NCI-H226 (cell line): ENCODE results near the gene OBP2B.
"Not testable (repeated sequence)": the region's sequence is repeated elsewhere in the genome, so short reads cannot be mapped to it uniquely, and the experiment has no call there.

ENCODE experiments used
- DNase-seq: peaks from one replicate; pipeline ENCODE4 v3.0.0-alpha.2; 2015

OBP2B gene

DNA sequence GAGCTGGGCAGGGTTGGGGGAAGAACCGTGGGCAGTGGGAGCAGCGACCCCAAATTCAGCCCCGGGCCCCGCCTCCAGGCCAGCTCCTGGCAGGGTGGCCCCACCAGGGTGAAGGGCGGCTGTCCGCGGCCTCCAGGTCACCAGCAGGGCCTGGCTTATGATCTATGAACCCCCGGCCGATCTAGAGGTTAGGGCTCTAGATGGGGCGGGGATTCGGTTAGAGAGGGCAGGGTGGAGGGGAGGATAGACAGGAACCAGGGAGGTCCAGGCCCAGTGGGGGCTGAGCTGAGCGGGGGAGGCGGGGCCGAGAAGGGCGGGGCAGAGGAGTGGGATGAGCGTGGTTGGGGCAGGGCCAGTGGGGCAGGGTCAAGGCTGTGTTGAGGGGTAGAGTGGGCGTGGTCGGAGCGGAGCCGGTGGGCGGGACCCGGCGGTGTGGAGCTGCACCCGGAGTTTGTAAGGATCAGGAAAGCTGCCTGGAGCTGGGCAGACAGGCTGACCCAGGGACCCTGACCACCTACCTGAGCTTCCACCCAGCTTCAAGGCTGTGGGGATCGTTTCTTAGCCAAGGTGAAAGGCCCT lies 29.3 kb upstream of the OBP2B start:
- DNase-seq = peak; percentile 82

DNA sequence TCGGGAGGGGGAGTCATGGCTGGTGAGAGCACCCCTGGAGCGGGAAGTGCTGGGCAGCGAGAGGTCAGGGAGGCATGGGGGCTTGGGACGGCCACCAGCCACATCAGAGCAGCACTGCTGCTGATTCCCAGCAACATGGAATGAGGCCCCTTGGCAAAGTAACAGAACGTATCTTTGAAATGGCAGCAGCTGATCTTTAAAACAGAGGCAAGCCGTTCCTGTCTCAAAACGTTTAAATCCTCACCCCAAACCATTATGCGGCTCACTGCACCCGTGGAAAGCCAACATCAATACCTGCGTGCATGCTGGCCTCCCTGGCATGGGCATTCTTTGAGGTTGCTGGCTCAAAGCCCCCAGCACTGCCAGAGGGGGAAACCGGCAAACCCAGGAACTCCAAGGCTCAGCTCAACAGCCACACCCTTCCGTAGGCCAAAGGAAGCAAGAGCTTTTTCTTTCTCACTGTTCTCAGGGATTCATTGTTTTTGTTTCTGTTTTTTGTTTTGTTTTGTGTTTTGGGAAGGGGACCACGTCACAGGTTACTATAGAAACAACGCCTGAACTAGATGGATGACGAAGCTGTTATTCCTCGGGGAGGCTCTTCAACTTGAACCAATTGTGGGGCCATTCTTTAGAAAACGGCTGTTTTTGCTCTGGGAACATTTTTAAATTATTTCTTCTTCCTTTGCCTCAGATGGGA lies 28.1 kb upstream of the OBP2B start:
- no peak for DNase-seq

DNA sequence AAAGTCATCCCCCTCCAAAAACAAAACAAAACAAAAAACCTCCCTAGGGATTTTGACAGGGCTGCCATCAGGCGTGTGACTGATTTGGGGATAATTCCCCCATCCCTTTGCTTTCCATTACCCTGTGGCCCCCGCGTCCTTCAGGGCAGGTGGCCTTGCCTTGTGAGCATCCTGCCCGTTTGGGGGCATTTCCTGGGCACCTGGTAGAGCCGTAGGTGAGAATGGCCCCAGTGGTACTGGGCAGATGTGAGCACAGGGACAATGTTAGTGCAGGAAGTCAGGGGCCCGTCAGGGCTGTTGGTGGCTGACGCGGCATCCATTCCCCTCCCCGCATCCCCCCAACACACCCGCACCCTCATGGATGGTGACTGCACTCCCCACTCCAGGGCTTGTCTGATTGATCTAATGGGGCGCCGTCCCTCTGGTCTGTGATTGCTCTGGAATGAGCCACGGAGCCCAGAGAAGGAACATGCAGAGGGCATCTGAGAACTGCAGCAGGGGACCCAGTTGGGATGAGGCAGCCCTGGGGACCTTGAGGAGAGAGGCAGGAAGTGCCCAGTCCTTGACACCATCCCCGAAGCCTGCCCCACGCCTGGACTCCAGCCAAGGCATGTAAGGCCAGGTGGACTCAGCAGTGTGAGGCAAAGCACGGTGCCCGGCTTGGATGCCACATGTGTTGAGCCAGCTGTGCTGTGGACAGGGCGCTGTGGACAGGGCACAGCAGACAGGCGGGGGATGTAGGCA lies 27.4 kb upstream of the OBP2B start:
- DNase-seq = not testable (repeated sequence)

DNA sequence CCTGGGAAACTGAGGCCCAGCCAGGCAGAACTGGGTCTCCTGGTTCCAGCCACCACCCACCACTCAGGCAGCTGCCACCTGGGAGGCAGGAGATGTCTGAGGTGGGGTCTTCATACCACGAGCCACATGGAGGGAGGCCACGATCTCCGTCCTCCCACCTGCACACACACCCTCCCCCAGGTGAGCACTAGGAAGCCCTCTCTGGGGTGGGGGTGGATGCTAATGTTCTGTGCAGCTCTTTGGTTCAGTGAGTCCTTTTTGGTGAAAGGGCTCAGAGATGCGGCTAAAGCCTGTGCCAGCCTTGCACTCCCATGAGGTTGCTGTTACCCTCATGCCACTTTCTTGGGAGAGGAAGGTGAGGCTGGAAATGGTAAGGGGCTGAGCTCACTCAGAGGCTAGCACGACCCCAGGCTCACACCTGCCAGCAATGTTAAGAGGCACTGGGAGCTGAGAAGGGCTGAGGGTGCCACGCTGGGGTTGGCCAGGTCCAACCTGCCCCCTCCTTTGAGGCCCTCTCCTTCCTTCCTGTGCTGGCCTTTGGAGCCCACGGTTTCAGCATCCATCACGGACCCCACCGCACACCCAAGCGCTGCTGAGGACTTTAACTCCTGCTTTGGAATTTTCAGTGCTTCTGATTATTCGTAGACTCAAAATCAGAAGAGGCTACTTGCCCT lies 26.6 kb upstream of the OBP2B start:
- no peak for DNase-seq

DNA sequence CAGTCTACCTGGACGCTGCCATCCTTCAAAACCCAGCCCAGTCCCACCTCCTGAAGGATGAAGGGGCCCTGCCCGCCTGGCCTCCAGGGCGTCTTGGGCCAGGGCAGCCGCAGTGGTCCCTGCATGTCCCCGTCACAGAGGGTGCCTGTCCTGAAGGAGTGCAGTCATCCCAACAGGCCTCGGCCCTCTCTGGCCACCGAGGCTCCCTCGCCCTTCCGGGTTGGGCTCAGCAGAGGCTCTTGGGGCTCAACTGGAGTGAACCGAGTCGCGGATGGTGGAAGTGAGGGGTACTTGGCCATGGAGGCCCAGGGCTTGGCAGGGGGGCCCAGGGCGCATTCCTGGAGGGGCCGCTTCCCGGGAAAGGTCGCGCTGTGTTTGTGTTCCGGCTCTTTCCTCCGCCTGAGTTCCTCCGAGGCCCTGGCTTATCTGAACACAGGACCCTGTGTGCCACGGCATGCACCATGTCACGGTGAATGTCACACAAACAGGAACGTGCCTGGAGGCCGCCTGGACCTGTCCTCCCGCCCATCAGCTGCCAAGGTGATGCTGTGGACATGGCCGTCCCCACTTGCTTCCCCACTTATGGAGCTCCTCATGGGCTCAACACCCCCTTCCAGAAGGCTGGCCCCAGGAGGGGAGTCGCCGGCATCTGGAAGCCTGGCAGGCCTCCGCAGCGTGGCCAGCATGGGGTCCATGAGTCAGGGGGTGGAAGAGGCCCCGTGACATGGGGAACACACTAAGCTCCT lies 25.7 kb upstream of the OBP2B start:
- DNase-seq = no peak

DNA sequence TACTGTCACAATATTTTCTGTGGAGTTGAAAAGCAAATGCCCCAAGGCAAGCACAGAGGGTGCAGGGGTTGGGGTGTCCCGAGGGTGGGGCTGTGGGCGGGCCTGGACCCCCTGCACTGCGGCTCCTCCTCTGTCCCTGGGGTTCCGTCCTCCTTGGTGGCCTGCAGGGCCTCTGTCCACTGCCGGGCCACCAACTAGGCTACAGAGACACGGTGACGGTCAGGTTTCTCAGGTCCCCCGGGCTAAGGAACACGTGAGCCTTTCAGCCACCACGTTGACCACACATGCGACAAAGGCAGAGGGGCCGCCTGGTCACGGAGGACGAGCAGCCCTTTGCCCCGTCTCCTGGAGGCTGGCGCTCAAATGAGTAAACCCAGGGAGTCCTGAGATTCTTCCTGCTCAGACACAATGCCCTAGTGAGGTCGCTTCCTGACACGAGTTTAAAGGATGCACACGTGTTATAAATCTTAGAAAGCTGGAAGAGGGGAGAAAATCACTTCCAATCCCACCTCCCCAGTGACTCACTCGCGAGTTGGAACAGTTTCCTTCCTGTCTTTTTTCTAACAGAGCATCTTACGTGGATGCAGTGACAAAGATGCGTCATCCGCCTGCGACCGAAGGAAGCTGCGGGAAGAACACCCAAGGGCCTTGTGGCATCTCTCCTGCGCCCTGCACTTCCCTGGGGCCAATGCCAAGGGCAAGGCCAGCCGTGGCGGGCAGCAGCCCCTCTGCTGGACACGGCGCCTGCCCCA lies 24.8 kb upstream of the OBP2B start:
- DNase-seq = no peak

DNA sequence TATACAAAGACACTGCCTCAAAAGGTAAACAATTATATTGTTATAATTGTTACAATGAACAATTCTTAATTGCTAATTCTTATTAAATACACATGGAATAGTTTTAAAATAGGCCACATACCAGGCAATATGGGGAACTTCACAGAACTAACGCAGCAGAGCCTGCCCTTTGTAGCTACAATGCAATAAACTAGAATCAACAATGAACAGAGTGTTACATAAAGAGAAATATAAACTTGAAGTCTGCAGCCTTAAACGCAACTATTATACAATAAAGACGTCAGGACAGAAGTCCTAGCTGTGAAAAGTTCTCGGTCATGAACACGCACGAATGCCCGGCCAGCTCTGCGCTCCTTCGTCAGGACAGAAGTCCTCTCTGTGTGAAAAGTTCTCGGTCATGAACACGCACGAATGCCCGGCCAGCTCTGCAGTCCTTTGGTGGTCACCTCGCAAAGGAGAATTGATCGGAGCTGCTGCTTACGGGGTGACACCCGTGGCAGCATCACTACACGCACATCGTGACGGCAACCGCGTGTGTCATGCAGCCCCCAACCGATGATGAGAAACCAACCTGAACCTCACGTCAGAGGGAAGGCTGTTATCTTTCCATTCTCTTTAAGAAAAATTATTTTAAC lies 23.0 kb upstream of the OBP2B start:
- DNase-seq = not testable (repeated sequence)

DNA sequence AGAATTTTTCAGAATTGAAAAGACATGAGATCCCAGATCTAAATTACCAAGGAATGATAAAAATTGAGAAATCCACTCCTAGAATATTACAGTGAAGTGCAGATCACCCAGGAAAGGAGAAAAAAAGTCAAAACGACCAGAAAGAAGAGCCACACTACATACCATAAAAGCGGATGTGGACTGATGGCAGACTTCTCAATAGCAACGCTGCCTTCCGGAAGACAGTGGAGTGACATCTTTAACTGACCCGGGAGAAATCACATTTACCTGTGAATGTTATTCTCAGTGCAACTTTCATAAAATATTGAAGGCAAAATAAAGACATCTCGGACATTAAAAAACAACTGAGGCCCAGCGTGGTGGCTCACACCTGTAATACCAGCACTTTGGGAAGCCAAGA lies 21.5 kb upstream of the OBP2B start:
- DNase-seq = not testable (repeated sequence)

DNA sequence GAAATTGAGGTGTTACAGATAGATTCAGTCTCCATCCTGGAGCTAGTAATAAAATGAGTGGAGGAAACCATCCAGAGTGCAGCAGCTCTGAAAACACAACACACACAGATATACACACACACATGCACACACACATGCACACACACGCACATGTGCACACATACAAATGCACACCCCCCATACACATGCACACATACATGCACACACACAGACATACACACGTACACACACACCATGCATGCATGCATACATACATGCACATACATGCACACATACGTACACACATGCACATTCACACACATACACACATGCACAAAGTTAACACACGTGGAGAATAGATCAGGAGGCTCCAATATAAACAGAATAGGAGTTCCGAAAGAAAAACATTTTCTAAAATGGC lies 21.0 kb upstream of the OBP2B start:
- DNase-seq = no peak

DNA sequence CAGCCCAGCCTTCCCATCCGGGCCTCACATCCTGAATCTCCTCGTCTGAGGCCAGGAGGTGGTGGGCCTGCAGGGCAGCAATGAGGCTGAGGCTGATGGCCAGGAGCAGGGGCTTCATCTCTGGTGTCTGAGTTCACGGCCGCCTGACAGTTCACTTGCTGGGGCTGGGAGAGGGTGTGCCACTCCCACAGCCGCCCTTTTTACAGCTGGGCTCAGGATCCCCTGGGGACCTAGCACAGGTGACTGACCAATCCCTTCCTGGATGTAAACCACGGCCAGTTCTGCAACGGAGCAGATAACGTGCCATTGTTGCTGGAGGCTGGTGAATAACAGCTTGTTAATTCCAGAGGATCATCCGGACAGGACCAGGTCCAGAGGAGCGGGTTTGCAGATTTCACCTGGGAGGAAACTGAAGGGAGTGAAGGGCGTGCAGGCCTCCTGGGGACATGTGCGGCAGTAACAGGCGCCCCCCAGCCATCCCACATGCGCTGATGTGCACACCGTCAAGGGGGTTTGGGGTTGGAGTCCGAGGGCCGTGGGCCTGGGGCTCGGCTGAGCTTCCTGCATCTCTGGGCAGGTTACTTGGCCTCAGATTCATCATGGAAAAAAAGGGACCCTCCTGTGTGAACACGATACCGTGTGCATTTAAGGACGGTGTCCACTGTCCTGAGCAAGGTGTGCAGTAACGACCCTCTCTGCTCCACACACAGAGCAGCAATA lies 19.6 kb upstream of the OBP2B start:
- not testable (repeated sequence) for DNase-seq

DNA sequence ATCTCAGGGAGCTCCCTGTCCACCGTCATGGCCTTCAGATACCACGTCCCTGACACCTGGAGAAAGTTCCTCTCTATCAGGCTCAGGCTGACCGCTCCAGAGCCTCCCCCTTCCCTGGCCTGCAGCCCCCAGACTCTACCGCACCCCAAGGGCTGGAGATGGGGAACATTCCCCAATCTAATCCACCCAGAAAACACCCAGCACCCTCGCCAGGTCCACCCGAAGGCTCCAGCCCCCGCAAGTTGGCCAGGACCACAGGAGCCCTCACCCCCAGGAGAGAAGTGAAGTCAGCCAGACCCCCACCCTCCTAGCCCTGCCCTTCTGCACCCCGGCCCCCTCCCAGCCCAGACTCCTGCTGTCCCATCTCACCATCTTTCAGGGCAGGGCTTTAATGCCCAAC lies 18.9 kb upstream of the OBP2B start:
- DNase-seq = not testable (repeated sequence)

DNA sequence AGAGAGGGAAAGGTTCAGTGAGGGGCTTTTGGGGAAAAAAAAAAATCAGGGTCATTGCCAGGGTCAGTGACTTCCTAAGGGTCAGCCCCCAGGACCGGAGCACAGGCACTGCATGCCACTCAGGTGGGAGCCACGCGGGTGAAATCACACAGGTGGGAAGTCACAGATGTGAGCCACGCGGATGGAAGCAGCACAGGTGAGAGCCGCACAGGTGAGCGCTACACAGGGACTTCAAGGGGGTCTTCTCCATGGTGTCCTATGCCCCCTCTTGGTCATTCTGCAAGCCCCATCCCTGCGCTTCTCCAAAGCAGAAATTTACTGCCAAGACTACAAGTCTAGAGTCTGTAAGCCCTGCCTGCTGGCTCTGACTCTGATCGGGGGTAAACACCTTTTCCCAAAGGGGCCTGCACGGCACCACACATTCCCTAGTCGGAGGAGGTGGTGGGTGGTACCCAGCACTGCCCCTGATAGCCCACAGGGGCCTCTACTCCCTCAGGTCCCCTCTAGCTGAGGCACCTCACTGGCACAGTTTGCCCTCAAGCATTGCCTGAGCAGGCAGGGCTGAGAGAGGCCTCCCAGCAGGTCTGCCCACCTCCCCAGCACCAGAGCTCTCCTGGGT lies 18.3 kb upstream of the OBP2B start:
- no peak for DNase-seq

DNA sequence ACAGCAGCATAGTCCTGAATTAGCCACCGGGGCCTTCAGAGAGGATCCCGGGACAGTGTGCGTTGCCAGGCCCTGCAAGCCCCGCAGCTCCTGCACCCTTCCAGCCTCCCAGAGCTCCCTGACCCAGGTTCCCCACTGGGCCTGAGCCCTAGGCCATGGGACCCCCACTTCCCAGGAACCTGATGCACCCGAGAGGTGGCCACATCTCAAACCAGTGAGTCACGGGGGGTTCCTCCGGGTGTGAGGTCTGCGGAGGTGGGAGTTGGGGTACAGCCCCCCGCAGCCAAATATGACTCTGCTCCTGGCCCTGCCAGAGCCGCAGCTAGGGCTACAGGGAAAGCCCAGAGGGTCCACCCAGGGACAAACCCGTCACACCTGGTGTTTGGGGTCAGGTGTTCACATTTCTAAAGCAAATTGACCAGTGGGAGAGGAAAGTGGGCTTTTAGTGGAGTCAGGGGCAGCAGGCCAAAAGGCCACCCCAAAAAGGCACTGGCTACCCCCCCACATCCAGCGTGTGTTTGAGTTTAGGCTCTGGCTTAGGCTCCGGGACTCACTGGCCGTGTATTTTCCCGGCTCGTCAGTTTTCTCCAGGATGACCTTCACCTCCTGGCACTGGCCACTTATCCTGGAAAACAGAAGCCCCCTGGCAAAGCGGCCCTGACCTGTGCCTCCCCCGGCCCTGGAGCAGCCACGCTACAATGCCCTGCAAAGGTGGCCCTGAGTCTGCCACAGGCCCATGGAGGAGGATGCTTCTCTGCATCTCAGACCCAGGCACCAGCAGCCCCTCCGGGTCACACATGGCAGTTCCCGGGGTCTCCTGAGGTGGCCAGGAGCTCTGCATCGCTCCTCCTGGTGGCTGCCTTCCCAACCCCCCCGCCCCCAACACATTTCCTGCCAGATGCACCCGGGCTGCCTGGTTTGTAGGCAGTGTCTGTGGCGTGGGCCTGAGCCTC lies 17.4 kb upstream of the OBP2B start:
- DNase-seq = no peak

DNA sequence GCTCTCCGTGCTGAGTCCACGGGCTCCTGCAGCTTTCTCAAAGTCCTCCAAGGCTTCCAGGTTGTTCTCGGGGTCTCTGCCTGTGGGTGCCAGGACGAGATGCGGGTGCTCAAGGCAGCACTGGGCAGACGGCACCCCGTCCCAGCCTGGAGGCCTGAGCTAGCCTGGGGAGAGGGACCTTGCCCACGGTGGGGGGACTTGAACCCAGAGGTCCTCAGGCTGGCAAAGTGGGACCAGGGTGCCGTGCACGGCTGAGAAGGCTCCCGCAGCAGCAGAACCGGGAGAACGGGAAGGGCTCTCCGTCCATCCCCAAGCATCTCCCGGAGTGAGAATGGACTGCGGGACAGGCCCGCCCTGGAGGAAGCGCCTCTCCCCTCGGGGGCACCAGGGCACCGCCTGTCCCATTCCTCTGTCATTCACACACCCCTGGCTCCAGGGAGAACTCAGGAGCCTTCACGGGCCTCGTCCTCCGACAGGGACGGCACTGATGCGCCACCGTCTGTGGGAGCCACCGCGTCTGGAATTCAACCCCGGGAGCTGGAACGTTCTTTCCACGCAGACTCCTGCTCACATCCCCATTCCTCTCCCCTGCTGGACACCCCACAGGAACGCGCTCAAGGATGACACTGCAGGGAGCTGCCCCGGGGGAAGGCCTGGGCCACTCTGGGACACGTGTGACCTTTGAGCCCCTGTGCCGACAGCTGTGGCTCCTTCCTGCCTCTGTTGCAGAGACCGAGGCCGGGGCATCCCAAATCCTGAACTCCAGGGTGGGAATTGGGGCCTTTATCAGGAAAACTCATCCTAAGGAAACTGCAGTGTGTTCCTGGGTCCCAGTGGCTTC lies 16.3 kb upstream of the OBP2B start:
- no peak for DNase-seq

DNA sequence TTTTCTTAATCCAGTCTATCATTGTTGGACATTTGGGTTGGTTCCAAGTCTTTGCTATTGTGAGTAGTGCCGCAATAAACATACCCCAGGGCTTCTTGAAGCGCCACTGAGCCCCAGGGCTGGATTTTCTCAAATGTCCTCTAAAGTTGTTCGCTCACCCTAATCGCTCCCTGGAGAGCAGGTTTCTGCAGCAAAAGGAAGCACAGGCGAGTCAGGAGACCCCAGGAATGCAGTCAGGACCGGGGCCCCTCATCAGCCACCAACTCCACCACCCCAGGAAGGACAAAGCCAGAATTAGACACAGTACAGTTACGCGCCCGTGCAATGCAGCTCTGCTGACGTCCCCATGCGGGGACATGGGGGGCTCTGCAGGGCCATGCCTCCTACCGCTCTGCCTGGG lies 15.7 kb upstream of the OBP2B start:
- no peak for DNase-seq

DNA sequence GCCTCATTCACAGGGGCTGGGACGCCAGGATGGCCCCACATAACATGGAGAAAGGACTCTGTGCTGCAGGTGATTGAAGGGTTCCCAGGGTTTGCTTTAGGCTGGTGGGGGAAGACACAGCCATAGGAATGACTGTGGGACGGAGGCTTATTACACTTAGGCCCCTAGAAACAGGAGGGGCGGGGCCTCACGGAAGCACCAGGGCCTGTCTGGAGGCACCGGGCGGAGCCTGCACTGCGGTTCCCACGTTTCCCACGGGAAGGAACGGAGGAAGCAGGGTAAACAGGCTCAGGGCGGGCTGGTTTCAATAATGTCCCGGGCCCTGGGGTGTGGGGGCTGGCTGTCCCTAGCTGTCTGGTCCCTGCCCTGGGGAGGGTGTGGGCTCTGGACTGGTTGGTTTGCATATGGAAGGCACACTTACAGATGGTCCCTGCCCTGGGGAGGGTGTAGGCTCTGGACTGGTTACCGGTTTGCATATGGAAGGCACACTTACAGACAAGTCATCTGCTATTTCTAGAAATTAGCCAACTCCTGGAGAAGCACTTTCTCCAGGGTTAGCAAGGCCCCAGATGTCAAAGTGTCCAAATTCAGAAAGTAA lies 14.2 kb upstream of the OBP2B start:
- DNase-seq = not testable (repeated sequence)

DNA sequence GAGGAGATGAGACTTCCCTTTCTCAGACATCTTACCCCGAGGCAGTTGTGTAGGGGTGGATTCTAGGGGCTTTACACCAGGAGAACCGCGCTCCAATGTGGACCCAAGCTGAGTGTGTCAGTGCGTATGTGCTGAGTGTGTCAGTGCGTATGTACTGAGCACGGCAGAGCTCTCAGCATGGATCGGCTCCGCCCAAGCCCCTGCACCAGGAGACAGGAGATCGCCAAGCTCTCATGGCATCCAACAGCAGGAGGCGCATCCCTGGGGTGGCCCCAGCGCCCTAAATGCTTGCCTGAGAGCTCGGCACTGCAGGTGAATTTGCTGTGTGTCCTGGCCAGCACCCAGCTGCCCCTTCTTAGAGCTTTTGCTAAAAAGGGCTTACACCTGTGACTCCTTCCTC lies 12.9 kb upstream of the OBP2B start:
- DNase-seq = not testable (repeated sequence)
